A549 treated with DMSO at 1 μM for 4 hours (cell line): Measurements from ENCODE around the gene C15orf61. TPM values are rescaled to one million over a fixed set of nuclear protein-coding genes. Genes with fewer than 3 reads are reported as not detected.

Source experiments
- total RNA-seq: library from RNA; stranded (reverse); fragments of 200-300 nt; extraction: Qiagen RNA extraction; gene quantifications from 5 replicates; pipeline ENCODE4 v1.2.3, GENCODE V29; 2022; ENCODE audit warnings: low read depth

C15orf61 gene
- total RNA-seq, result 2.1 to 4.0 TPM (median 3.9 TPM) in 5 replicates

GRCh38 chr15:67521029-67521782, at the start of gene C15orf61:
C15orf61 (plus strand) TSS chr15:67521131; CDS start chr15:67521249, 118 bp downstream.

GRCh38 chr15:67542420-67543347, 21.8 kb downstream of the C15orf61 start, which contains the start of gene MAP2K5:
MAP2K5 (plus strand) TSS chr15:67542703; CDS start chr15:67543336, 633 bp downstream.

Other genes with a start within 250 kb of the C15orf61 start
- gene MAP2K5, start 21.6 kb downstream of the C15orf61 start, total RNA-seq, result 7.7 to 13.0 TPM (median 11.9 TPM) in 5 replicates